ENCODE measurements around the gene TEAD3. TPM values are rescaled to one million over a fixed set of nuclear protein-coding genes. Genes with fewer than 3 reads are reported as not detected.

Gene TEAD3
- total RNA-seq, 1 experiment from 2014 or later = 34.3 TPM

- TF ChIP-seq ATF1 (CRISPR knock-in tag; IDR thresholded peaks at IDR 0.05) (no peak), MYBL2 (CRISPR knock-in tag; IDR thresholded peaks at IDR 0.05) (no peak), KAT7 (CRISPR knock-in tag; IDR thresholded peaks at IDR 0.05; ENCODE audit: borderline replicate concordance) (0 out of 2 replicates have a peak, but pooled peaks have one; percentile 8), ZBTB21 (CRISPR knock-in tag; IDR thresholded peaks at IDR 0.05; ENCODE audit: borderline replicate concordance) (no peak), HMGA2 (CRISPR knock-in tag; IDR thresholded peaks at IDR 0.05) (no peak), E2F5 (CRISPR knock-in tag; IDR thresholded peaks at IDR 0.05) (no peak), MLX (CRISPR knock-in tag; IDR thresholded peaks at IDR 0.05) (0 out of 2 replicates have a peak, but pooled peaks have one; percentile 39), CREB1 (CRISPR knock-in tag; IDR thresholded peaks at IDR 0.05) (no peak), ZNF396 (CRISPR knock-in tag; IDR thresholded peaks at IDR 0.05; ENCODE audit: borderline replicate concordance) (no peak), NFYB (CRISPR knock-in tag; conservative IDR thresholded peaks at IDR 0.05; ENCODE audit: low read depth) (no peak), ZMAT4 (CRISPR knock-in tag; IDR thresholded peaks at IDR 0.05) (no peak), E2F4 (CRISPR knock-in tag; IDR thresholded peaks at IDR 0.05; ENCODE audit: borderline replicate concordance, low read depth) (no peak), TEAD4 (CRISPR knock-in tag; IDR thresholded peaks at IDR 0.05) (no peak), PRRX2 (CRISPR knock-in tag; IDR thresholded peaks at IDR 0.05) (no peak), SP1 (CRISPR knock-in tag; conservative IDR thresholded peaks at IDR 0.05) (peak; percentile 75), NFE2L1 (CRISPR knock-in tag; IDR thresholded peaks at IDR 0.05) (no peak), ZNF138 (CRISPR knock-in tag; conservative IDR thresholded peaks at IDR 0.05) (no peak), ZSCAN18 (CRISPR knock-in tag; IDR thresholded peaks at IDR 0.05) (no peak), FOXK1 (CRISPR knock-in tag; IDR thresholded peaks at IDR 0.05) (no peak), RELA (CRISPR knock-in tag; IDR thresholded peaks at IDR 0.05; ENCODE audit: borderline replicate concordance) (no peak), RORB (CRISPR knock-in tag; IDR thresholded peaks at IDR 0.05) (no peak), JUN (CRISPR knock-in tag; IDR thresholded peaks at IDR 0.05) (no peak), ZNF121 (CRISPR knock-in tag; IDR thresholded peaks at IDR 0.05) (no peak), ESRRA (CRISPR knock-in tag; IDR thresholded peaks at IDR 0.05; ENCODE audit: borderline replicate concordance) (no peak)
Observed at GRCh38 chr6:35489995-35490791, 6.7 kb downstream of the TEAD3 start (continued).

- no peak overlapping the region; the same call in 1 of the 2 replicates for H3K27ac Mint-ChIP-seq
- ATAC-seq (no peak), DNase-seq (ENCODE audit: low spot score) (no peak)
- H3K27me3 Mint-ChIP-seq (ENCODE audit: low read depth) = no peaks in the 10 kb centered on the region; the same call in 1 of the 2 replicates
- ChIA-PET POLR2A (interaction anchor here (1.5 to 4.2 kb wide), 2 partner anchors 9 to 17 kb away, joined by 4 to 35 read pairs; no protein-coding TSS in a partner anchor), CTCF (interaction anchor here (0.9 to 2.9 kb wide), 3 partner anchors 8 to 33 kb away, joined by 4 to 17 read pairs (median 4); no protein-coding TSS in a partner anchor)
- no peak overlapping the region for H3K4me3 Mint-ChIP-seq
- no peaks in the 10 kb centered on the region for H3K9me3 Mint-ChIP-seq
- H3K4me1 Mint-ChIP-seq = peaks cover 79% of the 10 kb centered on the region
- 0 out of 2 replicates have a peak, but pooled peaks cover under 1% of the 10 kb centered on the region for H3K36me3 Mint-ChIP-seq
- TF ChIP-seq TEAD4 (CRISPR knock-in tag; IDR thresholded peaks at IDR 0.05) (no peak), HMGA2 (CRISPR knock-in tag; IDR thresholded peaks at IDR 0.05) (no peak), ATF2 (CRISPR knock-in tag; IDR thresholded peaks at IDR 0.05; ENCODE audit: borderline replicate concordance, low read depth) (no peak), FOXP4 (CRISPR knock-in tag; IDR thresholded peaks at IDR 0.05) (no peak), JUN (CRISPR knock-in tag; IDR thresholded peaks at IDR 0.05) (no peak), SMAD4 (CRISPR knock-in tag; IDR thresholded peaks at IDR 0.05) (no peak), SMAD3 (CRISPR knock-in tag; IDR thresholded peaks at IDR 0.05; ENCODE audit: borderline replicate concordance) (no peak)
Observed at GRCh38 chr6:35489066-35489465, 7.8 kb downstream of the TEAD3 start.

Data from WTC11 (cell line).